Measurements from ENCODE around the gene UST. TPM values are rescaled to one million over a fixed set of nuclear protein-coding genes. Genes with fewer than 3 reads are reported as not detected.
"Not testable (repeated sequence)": the region's sequence is repeated elsewhere in the genome, so short reads cannot be mapped to it uniquely, and the experiment has no call there.

Gene UST
- total RNA-seq, 3 donors from 2014 or later: 1.3 to 2.2 (median 1.6) TPM

GRCh38 chr6:148749674-148750073 is 2.8 kb downstream of the UST start:
- peaks cover 25% of the 10 kb centered on the region for H3K27me3 Mint-ChIP-seq (ENCODE audit: low read depth)
- peak overlapping the region; percentile 81 for H3K4me3 Mint-ChIP-seq
- no peaks in the 10 kb centered on the region for H3K36me3 Mint-ChIP-seq (ENCODE audit: insufficient read depth)
- H3K4me1 Mint-ChIP-seq (ENCODE audit: low read depth): peaks cover 25% of the 10 kb centered on the region
- DNase-seq (no peak), ATAC-seq (no peak)
- no peaks in the 10 kb centered on the region for H3K9me3 Mint-ChIP-seq

- DNase-seq (no peak), ATAC-seq (no peak)
- no peak overlapping the region for H3K4me3 Mint-ChIP-seq
- no peaks in the 10 kb centered on the region for H3K9me3 Mint-ChIP-seq
- no peaks in the 10 kb centered on the region for H3K36me3 Mint-ChIP-seq (ENCODE audit: insufficient read depth)
- H3K4me1 Mint-ChIP-seq (ENCODE audit: low read depth): peaks cover 22% of the 10 kb centered on the region
- peaks cover 17% of the 10 kb centered on the region for H3K27me3 Mint-ChIP-seq (ENCODE audit: low read depth)
Observed at GRCh38 chr6:148750838-148751792, 4.3 kb downstream of the UST start.

- Mint-ChIP-seq H3K36me3 (ENCODE audit: insufficient read depth) (no peaks in the 10 kb centered on the region), H3K4me1 (ENCODE audit: low read depth) (peaks cover 16% of the 10 kb centered on the region), H3K9me3 (no peaks in the 10 kb centered on the region), H3K4me3 (no peak overlapping the region), H3K27me3 (ENCODE audit: low read depth) (peaks cover 14% of the 10 kb centered on the region)
- DNase-seq (no peak), ATAC-seq (no peak)
Observed at GRCh38 chr6:148751793-148752170, 5.0 kb downstream of the UST start.

GRCh38 chr6:148755379-148755778 is 8.5 kb downstream of the UST start:
- not testable (repeated sequence) for DNase-seq; H3K9me3 Mint-ChIP-seq; ATAC-seq; H3K36me3 Mint-ChIP-seq (ENCODE audit: insufficient read depth); H3K4me3 Mint-ChIP-seq
- H3K27me3 Mint-ChIP-seq (ENCODE audit: low read depth): peaks cover 13% of the 10 kb centered on the region
- H3K4me1 Mint-ChIP-seq (ENCODE audit: low read depth): peaks cover 26% of the 10 kb centered on the region

GRCh38 chr6:148757944-148758480 is 11.2 kb downstream of the UST start:
- peaks cover 52% of the 10 kb centered on the region for H3K4me1 Mint-ChIP-seq (ENCODE audit: low read depth)
- DNase-seq: no peak
- peak; percentile 16 to 44 for ATAC-seq
- H3K27me3 Mint-ChIP-seq (ENCODE audit: low read depth): peaks cover 9% of the 10 kb centered on the region
- peak overlapping the region; percentile 42 for H3K4me3 Mint-ChIP-seq
- no peaks in the 10 kb centered on the region for H3K9me3 Mint-ChIP-seq
- no peaks in the 10 kb centered on the region for H3K36me3 Mint-ChIP-seq (ENCODE audit: insufficient read depth)

- peaks cover 9% of the 10 kb centered on the region for H3K27me3 Mint-ChIP-seq (ENCODE audit: low read depth)
- H3K36me3 Mint-ChIP-seq (ENCODE audit: insufficient read depth): no peaks in the 10 kb centered on the region
- H3K4me1 Mint-ChIP-seq (ENCODE audit: low read depth): peaks cover 56% of the 10 kb centered on the region
- no peaks in the 10 kb centered on the region for H3K9me3 Mint-ChIP-seq
- H3K4me3 Mint-ChIP-seq: peak overlapping the region; percentile 42
- ATAC-seq (peak; percentile 57 to 64), DNase-seq (no peak)
Observed at GRCh38 chr6:148758492-148758891, 11.7 kb downstream of the UST start.

- H3K4me3 Mint-ChIP-seq: peak overlapping the region; percentile 67
Observed at GRCh38 chr6:148760258-148760534, 13.4 kb downstream of the UST start.

GRCh38 chr6:148760568-148761526 is 14.0 kb downstream of the UST start:
- Mint-ChIP-seq H3K4me3 (peak overlapping the region; percentile 67), H3K4me1 (ENCODE audit: low read depth) (peaks cover 61% of the 10 kb centered on the region), H3K36me3 (ENCODE audit: insufficient read depth) (no peaks in the 10 kb centered on the region), H3K9me3 (no peaks in the 10 kb centered on the region), H3K27me3 (ENCODE audit: low read depth) (peaks cover 7% of the 10 kb centered on the region)
- peak; percentile 16 for DNase-seq
- peak; percentile 68 to 76 for ATAC-seq

More at GRCh38 chr6:148760258-148760534, 13.4 kb downstream of the UST start:
- Mint-ChIP-seq H3K4me1 (ENCODE audit: low read depth) (peaks cover 59% of the 10 kb centered on the region), H3K27me3 (ENCODE audit: low read depth) (peaks cover 7% of the 10 kb centered on the region), H3K36me3 (ENCODE audit: insufficient read depth) (no peaks in the 10 kb centered on the region), H3K9me3 (no peaks in the 10 kb centered on the region)
- no peak for ATAC-seq
- no peak for DNase-seq

- H3K9me3 Mint-ChIP-seq: no peaks in the 10 kb centered on the region
- DNase-seq (no peak), ATAC-seq (peak; percentile 11 to 19)
- no peaks in the 10 kb centered on the region for H3K36me3 Mint-ChIP-seq (ENCODE audit: insufficient read depth)
- H3K27me3 Mint-ChIP-seq (ENCODE audit: low read depth): peaks cover 4% of the 10 kb centered on the region
- peaks cover 68% of the 10 kb centered on the region for H3K4me1 Mint-ChIP-seq (ENCODE audit: low read depth)
- H3K4me3 Mint-ChIP-seq: peak overlapping the region; percentile 67
Observed at GRCh38 chr6:148761527-148762011, 14.7 kb downstream of the UST start.

GRCh38 chr6:148762231-148762630 is 15.4 kb downstream of the UST start:
- Mint-ChIP-seq H3K4me1 (ENCODE audit: low read depth) (peaks cover 65% of the 10 kb centered on the region), H3K36me3 (ENCODE audit: insufficient read depth) (no peaks in the 10 kb centered on the region), H3K4me3 (no peak overlapping the region), H3K27me3 (ENCODE audit: low read depth) (peaks cover 4% of the 10 kb centered on the region), H3K9me3 (no peaks in the 10 kb centered on the region)
- ATAC-seq: no peak
- no peak for DNase-seq

GRCh38 chr6:148764259-148765020 is 17.6 kb downstream of the UST start:
- H3K4me3 Mint-ChIP-seq; H3K36me3 Mint-ChIP-seq (ENCODE audit: insufficient read depth); H3K27me3 Mint-ChIP-seq (ENCODE audit: low read depth); H3K9me3 Mint-ChIP-seq; DNase-seq; ATAC-seq: not testable (repeated sequence)
- H3K4me1 Mint-ChIP-seq (ENCODE audit: low read depth): peaks cover 50% of the 10 kb centered on the region

- Mint-ChIP-seq H3K27me3 (ENCODE audit: low read depth) (peaks cover 2% of the 10 kb centered on the region), H3K36me3 (ENCODE audit: insufficient read depth) (no peaks in the 10 kb centered on the region), H3K4me1 (ENCODE audit: low read depth) (peaks cover 46% of the 10 kb centered on the region), H3K4me3 (no peak overlapping the region), H3K9me3 (no peaks in the 10 kb centered on the region)
- ATAC-seq (no peak), DNase-seq (no peak)
Observed at GRCh38 chr6:148765898-148766808, 19.3 kb downstream of the UST start.
